ENCODE results near the gene COL6A3.

DNA sequence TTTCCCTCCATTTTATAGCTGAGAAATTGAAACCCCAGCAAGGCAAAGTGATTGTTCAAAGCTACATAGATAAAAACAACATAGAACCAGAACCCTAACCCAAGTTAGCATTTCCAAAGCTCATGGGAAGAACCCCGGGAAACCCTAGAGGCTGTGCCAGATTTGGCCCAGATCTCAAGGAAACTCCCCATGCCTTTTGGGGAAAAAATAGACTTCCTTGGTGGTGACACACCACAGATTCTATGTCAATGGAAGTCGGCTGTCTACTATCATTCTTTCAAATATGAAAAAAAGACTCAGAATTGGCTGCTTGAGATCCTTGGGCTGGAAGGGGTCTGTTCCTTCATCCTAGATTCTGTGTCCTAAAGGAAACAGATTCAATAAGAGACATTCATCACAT lies 8.4 kb downstream of the COL6A3 start:
- TF ChIP-seq POLR2AphosphoS5 (IDR thresholded peaks at IDR 0.05) (no peak), CTCF (IDR thresholded peaks at IDR 0.05) (no peak)

Data from sigmoid colon (tissue), 4 donors.